ENCODE data around the gene NYAP1.

DNA sequence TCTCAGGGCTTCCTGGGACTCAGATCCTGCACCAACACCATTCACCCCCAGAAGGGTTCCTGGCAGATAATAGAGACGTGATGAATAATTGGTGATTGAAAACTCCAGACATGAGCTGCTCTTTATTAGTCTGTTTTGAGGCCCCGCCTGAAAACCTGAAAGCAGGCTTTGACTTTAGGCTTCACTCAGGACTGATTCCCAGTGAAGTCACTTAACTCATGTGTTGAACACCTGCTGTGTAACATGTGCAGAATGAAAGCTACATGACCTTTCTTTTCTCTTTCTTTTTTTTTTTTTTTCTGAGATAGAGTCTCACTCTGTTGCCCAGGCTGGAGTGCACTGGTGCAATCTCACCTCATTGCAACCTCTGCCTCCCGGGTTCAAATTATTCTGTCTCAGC lies 28.5 kb upstream of the NYAP1 start:
- TF ChIP-seq, protein P1, sequence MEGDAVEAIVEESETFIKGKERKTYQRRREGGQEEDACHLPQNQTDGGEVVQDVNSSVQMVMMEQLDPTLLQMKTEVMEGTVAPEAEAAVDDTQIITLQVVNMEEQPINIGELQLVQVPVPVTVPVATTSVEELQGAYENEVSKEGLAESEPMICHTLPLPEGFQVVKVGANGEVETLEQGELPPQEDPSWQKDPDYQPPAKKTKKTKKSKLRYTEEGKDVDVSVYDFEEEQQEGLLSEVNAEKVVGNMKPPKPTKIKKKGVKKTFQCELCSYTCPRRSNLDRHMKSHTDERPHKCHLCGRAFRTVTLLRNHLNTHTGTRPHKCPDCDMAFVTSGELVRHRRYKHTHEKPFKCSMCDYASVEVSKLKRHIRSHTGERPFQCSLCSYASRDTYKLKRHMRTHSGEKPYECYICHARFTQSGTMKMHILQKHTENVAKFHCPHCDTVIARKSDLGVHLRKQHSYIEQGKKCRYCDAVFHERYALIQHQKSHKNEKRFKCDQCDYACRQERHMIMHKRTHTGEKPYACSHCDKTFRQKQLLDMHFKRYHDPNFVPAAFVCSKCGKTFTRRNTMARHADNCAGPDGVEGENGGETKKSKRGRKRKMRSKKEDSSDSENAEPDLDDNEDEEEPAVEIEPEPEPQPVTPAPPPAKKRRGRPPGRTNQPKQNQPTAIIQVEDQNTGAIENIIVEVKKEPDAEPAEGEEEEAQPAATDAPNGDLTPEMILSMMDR (conservative IDR thresholded peaks at IDR 0.05 in 1 of 2, IDR thresholded peaks at IDR 0.05 in 1 of 2; ENCODE audit: extremely low read depth in 1 of 2, insufficient read depth in 1 of 2, low read depth in 1 of 2, low read length in 2 of 2) = no peak
- TF ChIP-seq EZH2 (IDR thresholded peaks at IDR 0.05; ENCODE audit: borderline replicate concordance, low read length) = no peak

Measured in mammary epithelial cell (primary cell).